CD4-positive, alpha-beta T cell treated with Interleukin-17A for 4 hours (primary cell): ENCODE results near the gene APOB.

Experiments
- DNase-seq: peaks from one replicate; pipeline ENCODE4 v3.0.0-alpha.2; 2020; ENCODE audit warnings: mixed read lengths

The APOB gene

DNA sequence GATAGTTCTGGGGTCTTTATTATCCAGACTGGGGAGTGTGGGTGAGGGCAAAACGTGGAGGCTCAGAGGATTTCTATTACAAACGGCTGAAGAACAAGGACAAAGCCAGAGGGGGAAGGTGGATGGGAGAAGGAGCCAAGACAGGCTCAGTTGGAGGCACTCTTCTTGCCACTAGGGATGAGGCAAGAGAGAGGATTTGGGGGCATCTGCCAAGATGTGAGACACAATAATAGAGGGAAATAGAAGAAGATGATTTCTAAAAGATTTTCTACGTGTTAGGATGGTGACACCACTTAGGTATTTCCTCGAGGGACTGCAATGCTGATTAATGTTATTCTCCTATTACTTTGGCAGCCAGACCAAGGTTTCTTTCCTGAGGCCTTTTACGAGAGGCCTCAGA is 71.8 kb downstream of the APOB start:
- no peak for DNase-seq

- no peak for DNase-seq
Observed at GRCh38 chr2:20970068-20970467, 73.8 kb downstream of the APOB start.

DNA sequence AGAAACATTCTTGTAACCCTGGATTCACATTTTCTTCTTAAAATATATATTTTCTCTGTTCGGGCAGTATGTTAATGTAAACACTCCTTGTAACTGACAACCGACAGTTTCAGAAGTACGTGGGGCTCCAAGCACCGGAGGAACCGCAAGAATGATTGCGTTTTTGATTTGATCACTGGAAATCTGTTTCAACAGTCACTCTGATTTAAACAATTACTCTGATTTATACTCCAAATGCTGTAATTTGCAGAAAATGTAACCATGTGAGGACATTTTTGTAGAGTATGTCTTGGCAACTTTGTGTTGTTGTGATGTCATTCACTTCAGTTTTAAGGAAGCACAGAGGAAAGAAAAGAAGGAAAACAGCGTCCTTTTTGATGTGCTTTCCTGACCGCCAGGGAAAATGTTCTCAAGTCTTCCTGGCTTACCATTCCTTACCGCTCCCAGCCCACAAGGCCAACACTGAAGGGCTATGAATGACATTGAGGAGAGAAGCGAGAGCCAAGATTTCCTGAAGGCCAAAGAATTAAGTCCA is 77.7 kb downstream of the APOB start:
- no peak for DNase-seq

GRCh38 chr2:20965221-20965620 is 78.7 kb downstream of the APOB start:
- no peak for DNase-seq

- no peak for DNase-seq
Observed at GRCh38 chr2:20963867-20964266, 80.0 kb downstream of the APOB start.

DNA sequence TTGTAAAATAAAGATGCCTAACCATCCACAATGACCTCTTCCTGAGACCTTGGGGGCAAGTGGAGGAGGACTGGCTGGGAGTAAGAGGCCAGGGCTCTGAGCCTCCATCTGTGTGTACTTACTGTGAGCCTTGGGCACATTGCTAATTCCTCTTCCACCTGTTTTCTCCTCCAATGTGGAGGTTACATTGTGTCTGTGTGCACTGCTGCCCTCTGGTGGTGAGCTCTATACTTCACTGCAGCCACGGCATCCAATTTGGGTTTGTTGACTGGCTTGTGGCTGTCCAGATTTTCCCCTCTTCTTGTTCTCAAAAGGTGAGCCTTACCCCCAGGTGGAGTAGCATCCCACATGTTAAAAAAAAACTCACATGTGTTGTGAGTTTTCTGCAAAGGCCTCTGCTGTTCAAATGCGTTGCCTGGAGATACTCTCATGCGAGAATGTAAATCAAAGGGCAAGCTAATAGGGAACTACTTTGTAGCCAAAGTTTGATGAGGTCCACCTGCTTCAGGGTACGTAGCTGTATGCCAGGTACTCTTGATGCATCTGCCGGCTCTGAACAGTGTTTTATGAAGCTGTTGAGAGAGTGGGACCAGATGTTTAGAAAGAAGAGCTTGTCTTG is 80.8 kb downstream of the APOB start:
- DNase-seq: peak; percentile 76

- no peak for DNase-seq
Observed at GRCh38 chr2:20961858-20962257, 82.0 kb downstream of the APOB start.

DNA sequence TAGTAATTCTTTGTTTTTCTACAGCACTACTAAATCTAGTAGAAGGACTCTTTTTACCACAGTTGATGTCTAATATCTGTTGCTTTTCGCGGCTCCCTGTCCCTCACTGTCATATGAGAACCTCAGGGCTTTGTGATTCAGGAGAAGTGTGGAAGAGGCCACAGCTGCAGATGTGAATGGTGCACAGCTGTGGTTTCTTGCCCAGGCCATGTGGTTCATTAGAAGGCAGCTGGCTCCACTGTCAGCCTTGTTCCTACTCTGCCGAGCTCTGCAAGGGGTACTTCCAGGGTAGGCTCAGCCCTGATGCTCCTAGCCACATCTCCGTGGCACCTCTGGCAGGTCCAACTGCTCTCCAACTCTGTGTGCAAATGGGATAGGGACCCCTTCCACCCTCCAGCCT is 83.9 kb downstream of the APOB start:
- DNase-seq: no peak

DNA sequence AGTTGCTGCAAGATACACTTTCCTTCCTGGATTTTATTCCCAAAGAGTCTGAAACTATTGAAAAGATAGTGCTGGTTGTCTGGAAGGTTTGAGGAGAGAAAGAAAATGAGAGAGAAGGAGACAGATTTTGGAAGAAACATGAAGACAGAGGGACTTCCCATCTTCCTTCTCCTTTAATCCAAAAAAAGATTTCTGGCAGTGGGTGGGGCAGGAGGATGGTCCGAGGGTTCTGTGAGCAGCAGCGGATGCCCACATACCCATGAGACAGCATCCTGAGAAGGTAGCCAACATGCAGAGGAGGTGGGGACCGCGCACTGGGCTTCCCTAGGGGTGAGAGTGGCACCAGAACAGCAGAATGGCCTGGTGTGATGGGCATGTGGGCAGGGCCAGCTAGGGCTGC is 84.6 kb downstream of the APOB start:
- no peak for DNase-seq

DNA sequence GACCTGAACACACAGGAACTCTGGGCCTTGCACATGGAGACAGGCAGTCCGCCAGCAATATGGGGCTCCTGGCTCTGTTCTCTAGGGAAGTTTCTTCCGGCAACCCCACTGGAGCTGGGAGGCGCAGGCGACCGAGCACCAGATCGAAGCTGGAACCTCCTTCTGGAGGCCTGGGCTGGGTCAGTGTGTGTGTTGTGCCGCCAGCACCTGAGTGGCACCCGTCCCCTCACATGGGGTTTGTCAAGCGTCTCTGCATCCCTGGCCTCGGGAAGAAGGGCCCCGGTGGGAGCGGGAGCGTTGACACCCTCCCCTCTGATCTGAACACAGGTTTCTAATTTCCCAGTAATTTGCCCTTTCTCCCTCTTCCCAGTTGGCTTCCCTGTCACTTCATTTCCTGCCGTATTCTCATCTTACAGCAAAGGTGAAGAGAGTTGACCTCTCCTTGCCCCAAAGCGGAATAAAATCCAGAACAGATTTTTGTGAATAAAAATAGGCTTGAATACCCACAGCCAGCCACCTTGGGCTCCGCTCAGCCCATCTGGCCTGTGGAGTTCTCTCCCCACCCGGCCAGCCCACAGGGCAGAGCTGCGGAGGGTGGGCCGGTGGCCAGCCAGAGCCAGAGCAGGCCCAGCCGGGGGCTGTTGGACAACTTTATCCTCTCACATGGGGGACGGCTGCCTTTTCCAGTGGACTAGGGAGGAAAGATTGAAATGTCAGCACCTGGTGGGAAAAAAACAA is 85.9 kb downstream of the APOB start:
- no peak for DNase-seq

DNA sequence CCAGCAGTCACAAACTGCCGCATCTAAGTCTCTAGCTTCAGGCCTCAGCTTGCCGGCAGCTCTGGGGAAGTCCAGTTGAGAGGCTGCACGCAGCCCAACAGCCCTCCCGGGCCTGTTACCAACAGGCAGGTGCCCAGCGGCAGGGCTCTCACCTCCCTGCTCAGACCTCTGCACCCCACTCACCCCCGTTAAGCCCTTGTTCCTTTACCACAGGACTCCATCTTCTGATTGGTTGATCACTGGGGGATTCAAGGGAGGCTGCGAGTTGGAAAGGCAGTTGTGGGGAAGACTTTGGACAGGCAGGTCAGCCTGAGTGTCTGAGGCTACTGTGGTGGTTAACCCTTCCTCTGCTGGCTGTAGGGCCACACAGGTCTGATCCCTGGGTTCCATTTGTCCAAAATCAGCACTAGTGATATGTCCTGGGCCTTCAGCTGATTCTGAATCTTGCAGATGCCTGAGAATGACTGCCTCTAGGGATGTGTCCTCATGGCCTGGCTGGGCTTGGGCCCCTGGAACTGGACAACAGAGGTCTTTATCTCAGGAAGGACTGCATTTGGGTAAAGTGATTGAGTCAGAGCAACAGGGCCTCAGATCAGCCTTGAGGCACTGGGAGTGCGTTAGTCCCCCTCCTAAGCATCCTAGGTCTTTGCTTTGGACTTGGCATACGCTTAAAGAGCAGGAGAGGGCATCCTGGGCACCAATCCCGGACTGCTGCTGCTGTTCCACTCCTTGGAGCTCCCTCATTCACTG is 88.4 kb downstream of the APOB start:
- no peak for DNase-seq

DNA sequence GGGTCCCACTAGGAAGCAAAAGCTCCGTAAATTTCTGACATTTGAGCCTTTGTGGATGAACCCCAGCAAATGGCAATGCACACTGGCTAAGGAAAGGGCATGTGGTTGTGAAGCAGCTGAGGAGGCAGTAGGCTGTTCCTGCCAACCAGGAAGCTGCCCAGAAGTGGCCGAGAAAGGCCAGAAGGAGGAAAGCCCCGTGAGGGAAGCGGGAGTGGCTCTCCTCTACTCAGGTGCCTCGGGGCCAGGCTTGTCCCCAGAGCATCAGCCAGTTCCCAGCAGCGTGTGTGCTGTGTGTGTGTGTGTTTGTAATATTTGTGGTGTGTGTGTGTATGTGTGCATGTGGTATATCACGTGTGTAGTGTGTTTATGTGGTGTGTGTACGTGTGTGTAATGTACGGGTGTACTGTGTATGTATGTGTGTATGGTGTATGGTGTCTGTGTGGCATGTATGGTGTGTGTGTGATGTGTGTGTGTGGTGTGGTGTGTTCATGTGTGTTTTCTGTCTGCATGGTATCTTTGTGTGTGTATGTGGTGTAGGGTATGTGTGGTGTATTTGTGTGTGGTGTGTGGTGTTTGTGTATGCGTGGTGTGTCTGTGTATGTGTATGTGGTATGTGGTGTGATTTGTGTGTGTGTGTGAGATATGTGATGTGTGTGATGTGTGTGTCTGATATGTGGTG is 90.6 kb downstream of the APOB start:
- DNase-seq: no peak
